ENCODE results near the gene GLI1. TPM values are rescaled to one million over a fixed set of nuclear protein-coding genes. Genes with fewer than 3 reads are reported as not detected.

Gene GLI1
- total RNA-seq, 4 donors from 2014 or later: 0.09 to 0.48 TPM; not detected in 2

DNA sequence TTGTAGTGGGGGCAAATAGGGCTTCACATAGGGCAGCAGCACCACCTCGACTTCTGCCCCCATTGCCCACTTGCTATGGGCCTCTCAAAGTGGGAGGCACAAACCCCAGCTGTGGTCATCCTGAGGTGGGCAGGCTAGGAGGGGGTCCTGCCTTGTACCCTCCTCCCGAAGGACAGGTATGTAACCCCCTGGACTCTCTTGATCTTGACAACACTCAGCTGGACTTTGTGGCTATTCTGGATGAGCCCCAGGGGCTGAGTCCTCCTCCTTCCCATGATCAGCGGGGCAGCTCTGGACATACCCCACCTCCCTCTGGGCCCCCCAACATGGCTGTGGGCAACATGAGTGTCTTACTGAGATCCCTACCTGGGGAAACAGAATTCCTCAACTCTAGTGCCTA lies 12.1 kb downstream of the GLI1 start:
- peaks cover 16 to 20% (median 18%) of the 10 kb centered on the region in 3 donors for H3K4me1 ChIP-seq
- H3K9me3 ChIP-seq: no peaks in the 10 kb centered on the region
- WGBS, 2 donors: 94 to 100% methylated on average over 3 of the region's 3 CpGs
- no peak overlapping the region for H3K4me3 ChIP-seq
- intact Hi-C loops (cut with DNase I): no loop called here
- no peak for DNase-seq
- peaks cover 8 to 98% (median 18%) of the 10 kb centered on the region in 4 donors for H3K27me3 ChIP-seq
- no peaks in the 10 kb centered on the region for H3K36me3 ChIP-seq
- no peak overlapping the region for H3K27ac ChIP-seq
- no peak for TF ChIP-seq POLR2A (IDR thresholded peaks at IDR 0.05)
- TF ChIP-seq, protein P1, sequence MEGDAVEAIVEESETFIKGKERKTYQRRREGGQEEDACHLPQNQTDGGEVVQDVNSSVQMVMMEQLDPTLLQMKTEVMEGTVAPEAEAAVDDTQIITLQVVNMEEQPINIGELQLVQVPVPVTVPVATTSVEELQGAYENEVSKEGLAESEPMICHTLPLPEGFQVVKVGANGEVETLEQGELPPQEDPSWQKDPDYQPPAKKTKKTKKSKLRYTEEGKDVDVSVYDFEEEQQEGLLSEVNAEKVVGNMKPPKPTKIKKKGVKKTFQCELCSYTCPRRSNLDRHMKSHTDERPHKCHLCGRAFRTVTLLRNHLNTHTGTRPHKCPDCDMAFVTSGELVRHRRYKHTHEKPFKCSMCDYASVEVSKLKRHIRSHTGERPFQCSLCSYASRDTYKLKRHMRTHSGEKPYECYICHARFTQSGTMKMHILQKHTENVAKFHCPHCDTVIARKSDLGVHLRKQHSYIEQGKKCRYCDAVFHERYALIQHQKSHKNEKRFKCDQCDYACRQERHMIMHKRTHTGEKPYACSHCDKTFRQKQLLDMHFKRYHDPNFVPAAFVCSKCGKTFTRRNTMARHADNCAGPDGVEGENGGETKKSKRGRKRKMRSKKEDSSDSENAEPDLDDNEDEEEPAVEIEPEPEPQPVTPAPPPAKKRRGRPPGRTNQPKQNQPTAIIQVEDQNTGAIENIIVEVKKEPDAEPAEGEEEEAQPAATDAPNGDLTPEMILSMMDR (IDR thresholded peaks at IDR 0.05): no peak

DNA sequence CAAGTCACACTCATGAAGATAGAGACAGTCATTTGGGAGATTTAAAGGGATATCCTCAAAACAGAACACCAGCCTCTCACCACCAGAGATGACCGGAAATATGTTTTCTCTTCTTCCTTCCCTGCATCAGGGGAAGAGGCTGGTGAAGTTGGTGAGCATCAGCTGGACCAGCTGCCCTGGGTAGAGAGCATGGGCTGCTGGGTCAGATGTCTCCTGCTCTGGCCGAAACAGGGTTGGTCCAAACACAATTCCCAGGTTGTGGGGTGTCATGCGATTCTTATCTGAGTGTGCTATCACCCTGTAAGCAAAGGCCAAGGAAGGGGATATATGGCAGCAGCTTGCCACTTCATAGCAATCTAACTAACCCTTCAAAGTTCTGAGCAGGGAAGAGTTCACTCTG lies 12.8 kb downstream of the GLI1 start:
- DNase-seq: no peak
- WGBS, 2 donors: 97 to 100% methylated on average over 2 to 3 of the region's 3 CpGs
- Histone ChIP-seq H3K4me1 (peaks cover 16 to 20% (median 18%) of the 10 kb centered on the region in 3 donors), H3K4me3 (no peak overlapping the region), H3K27me3 (peaks cover 8 to 98% (median 18%) of the 10 kb centered on the region in 4 donors), H3K36me3 (no peaks in the 10 kb centered on the region), H3K9me3 (no peaks in the 10 kb centered on the region), H3K27ac (no peak overlapping the region)
- TF ChIP-seq, protein P1 (IDR thresholded peaks at IDR 0.05): no peak
- no peak for TF ChIP-seq POLR2A (IDR thresholded peaks at IDR 0.05)
- intact Hi-C loops (cut with DNase I): no loop called here

DNA sequence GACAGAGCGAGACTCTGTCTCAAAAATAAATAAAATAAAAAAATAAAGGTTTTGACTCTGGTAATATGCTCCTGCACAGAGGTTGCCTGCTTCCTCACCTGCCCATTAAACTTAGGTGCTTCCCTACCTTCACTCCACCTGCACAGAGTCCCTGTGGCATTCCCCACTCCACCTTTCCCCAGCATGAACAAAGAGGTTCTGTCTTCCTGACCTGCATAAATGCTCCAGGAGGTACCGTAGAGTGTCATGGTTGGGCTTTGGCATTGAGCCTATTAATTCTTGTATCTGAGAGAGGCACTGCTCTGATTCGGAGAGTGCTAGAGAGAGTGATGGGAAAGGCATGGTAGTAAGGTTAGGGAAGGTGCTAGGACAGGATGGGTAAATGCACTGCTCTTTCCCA lies 13.8 kb downstream of the GLI1 start:
- Histone ChIP-seq H3K27ac (no peak overlapping the region), H3K27me3 (peaks cover 8 to 99% (median 18%) of the 10 kb centered on the region in 4 donors), H3K36me3 (no peaks in the 10 kb centered on the region), H3K9me3 (no peaks in the 10 kb centered on the region), H3K4me3 (no peak overlapping the region), H3K4me1 (peaks cover 16 to 22% (median 18%) of the 10 kb centered on the region in 3 donors)
- no peak for TF ChIP-seq POLR2A (IDR thresholded peaks at IDR 0.05)
- TF ChIP-seq, protein P1 (IDR thresholded peaks at IDR 0.05): no peak
- intact Hi-C loops (cut with DNase I): no loop called here
- WGBS, 2 donors: 49% methylated on average over 3 of the region's 3 CpGs
- DNase-seq: no peak

DNA sequence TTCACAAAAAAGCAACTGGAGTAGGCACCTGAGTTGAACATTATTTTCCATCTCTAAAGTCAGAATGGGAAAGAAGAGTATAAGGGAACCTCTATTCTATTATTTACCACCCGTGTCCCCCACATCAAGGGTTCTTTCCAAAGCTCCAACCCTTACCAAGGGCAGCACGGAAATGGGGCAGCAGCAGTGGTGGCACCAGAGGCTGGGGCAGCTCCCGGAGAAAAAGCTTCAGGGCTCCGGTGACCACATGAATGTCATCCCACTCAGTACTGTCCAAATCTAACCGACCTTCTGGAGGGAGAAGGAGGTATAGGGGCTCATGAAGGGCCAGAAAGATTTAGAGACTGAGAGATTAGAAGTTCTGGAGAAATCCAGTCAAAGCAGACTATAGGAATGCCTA lies 14.3 kb downstream of the GLI1 start:
- Histone ChIP-seq H3K27ac (no peak overlapping the region), H3K4me3 (no peak overlapping the region), H3K4me1 (peaks cover 16 to 27% (median 18%) of the 10 kb centered on the region in 3 donors), H3K36me3 (no peaks in the 10 kb centered on the region), H3K27me3 (peaks cover 8 to 98% (median 18%) of the 10 kb centered on the region in 4 donors), H3K9me3 (no peaks in the 10 kb centered on the region)
- WGBS, 2 donors: 75 to 83% methylated on average over 1 to 5 of the region's 5 CpGs
- TF ChIP-seq POLR2A (IDR thresholded peaks at IDR 0.05): no peak
- TF ChIP-seq, protein P1 (IDR thresholded peaks at IDR 0.05): no peak
- intact Hi-C loops (cut with DNase I): no loop called here
- DNase-seq: no peak

DNA sequence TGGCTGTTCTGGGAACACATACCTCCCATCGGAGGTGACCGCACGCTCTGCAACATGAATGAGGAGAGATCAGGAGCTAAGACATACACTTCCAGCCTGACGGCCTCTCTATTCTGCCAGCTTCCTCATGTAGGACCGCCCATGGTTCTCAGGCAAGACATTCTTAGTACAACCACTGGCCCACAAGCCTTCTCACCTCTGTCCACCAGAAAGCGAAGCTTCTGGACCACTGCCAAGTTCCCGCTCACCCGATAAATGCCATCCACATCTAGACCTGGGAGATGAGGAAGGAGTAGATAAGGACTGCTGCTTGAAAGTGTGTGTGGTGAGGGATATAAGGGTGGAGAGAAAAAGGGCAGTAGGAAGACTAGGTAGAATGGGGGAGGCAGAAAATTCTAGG lies 14.8 kb downstream of the GLI1 start:
- Histone ChIP-seq H3K27me3 (peaks cover 8 to 97% (median 18%) of the 10 kb centered on the region in 4 donors), H3K27ac (no peak overlapping the region), H3K4me1 (peaks cover 16 to 28% (median 18%) of the 10 kb centered on the region in 3 donors), H3K4me3 (no peak overlapping the region), H3K36me3 (no peaks in the 10 kb centered on the region), H3K9me3 (no peaks in the 10 kb centered on the region)
- no peak for DNase-seq
- 75 to 88% methylated on average over 8 of the region's 8 CpGs for WGBS, 2 donors
- intact Hi-C loops (cut with DNase I): no loop called here
- TF ChIP-seq, protein P1 (IDR thresholded peaks at IDR 0.05): no peak
- no peak for TF ChIP-seq POLR2A (IDR thresholded peaks at IDR 0.05)

Measured in esophagus squamous epithelium (tissue), 5 donors.